MG63 (cell line): ENCODE data around the gene ADAMTS9. TPM values are rescaled to one million over a fixed set of nuclear protein-coding genes. Genes with fewer than 3 reads are reported as not detected.

Source experiments
- DNase-seq: peaks from one replicate; pipeline ENCODE4 v3.0.0-alpha.2; 2020
- H3K27me3 ChIP-seq: fragments of 250-450 bp; sonication (Bioruptor Pico); 2 replicates; pipeline ENCODE4 v1.5.1; 2020; ENCODE audit warnings: mild to moderate bottlenecking, moderate library complexity
- H3K36me3 ChIP-seq: fragments of 250-450 bp; sonication (Bioruptor Pico); 2 replicates; pipeline ENCODE4 v1.5.1; 2020; ENCODE audit warnings: mild to moderate bottlenecking, moderate library complexity
- H3K4me3 ChIP-seq: fragments of 250-450 bp; sonication (Bioruptor Pico); 2 replicates; pipeline ENCODE4 v1.5.1; 2020; ENCODE audit warnings: mild to moderate bottlenecking, moderate library complexity
- H3K9me3 ChIP-seq: fragments of 250-450 bp; sonication (Bioruptor Pico); 2 replicates; pipeline ENCODE4 v1.5.1; 2020; ENCODE audit warnings: mild to moderate bottlenecking, moderate library complexity
- total RNA-seq: library from RNA; depleted of rRNA; stranded (reverse); fragments of >200 nt; shearing (Covaris generic); gene quantifications from 2 replicates; pipeline ENCODE4 v1.2.3, GENCODE V29; 2014; ENCODE audit warnings: low replicate concordance

The ADAMTS9 gene
- total RNA-seq, 1 experiment from 2014 or later, result not detected

GRCh38 chr3:64644483-64644882 is 43.3 kb downstream of the ADAMTS9 start:
- H3K27me3 ChIP-seq, result no peaks in the 10 kb centered on the region

GRCh38 chr3:64642327-64643151 is 45.3 kb downstream of the ADAMTS9 start:
- Histone ChIP-seq H3K36me3 (no peaks in the 10 kb centered on the region), H3K4me3 (no peak overlapping the region), H3K27me3 (no peaks in the 10 kb centered on the region), H3K9me3 (no peaks in the 10 kb centered on the region)
- no peak for DNase-seq

More at GRCh38 chr3:64644483-64644882, 43.3 kb downstream of the ADAMTS9 start:
- DNase-seq, result no peak
- no peak overlapping the region for H3K4me3 ChIP-seq
- no peaks in the 10 kb centered on the region for H3K36me3 ChIP-seq
- no peaks in the 10 kb centered on the region for H3K9me3 ChIP-seq

- Histone ChIP-seq H3K36me3 (no peaks in the 10 kb centered on the region), H3K4me3 (no peak overlapping the region), H3K9me3 (no peaks in the 10 kb centered on the region), H3K27me3 (no peaks in the 10 kb centered on the region)
- no peak for DNase-seq
These were observed 48.8 kb downstream of the ADAMTS9 start for GRCh38 chr3:64638981-64639481.

DNA sequence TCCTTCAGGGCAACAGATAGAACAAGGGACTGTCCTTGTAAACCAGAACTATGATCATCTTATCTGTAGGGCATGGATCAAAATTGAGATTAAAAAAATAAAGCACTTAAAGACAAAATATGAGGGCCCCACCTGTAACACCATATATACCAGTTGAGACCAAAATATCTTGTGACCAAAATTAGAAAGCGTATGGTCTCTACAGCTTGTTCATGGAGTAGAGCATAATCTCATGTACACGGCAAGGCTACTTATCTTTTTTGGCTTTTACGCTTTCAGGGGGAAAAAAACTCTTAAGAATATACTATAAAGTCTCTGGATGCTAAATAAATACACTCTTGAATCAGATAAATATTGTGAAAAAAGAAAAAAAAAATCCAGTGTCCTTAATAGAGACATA is 49.3 kb downstream of the ADAMTS9 start:
- Histone ChIP-seq H3K9me3 (no peaks in the 10 kb centered on the region), H3K36me3 (no peaks in the 10 kb centered on the region), H3K4me3 (no peak overlapping the region), H3K27me3 (no peaks in the 10 kb centered on the region)
- DNase-seq, result no peak

DNA sequence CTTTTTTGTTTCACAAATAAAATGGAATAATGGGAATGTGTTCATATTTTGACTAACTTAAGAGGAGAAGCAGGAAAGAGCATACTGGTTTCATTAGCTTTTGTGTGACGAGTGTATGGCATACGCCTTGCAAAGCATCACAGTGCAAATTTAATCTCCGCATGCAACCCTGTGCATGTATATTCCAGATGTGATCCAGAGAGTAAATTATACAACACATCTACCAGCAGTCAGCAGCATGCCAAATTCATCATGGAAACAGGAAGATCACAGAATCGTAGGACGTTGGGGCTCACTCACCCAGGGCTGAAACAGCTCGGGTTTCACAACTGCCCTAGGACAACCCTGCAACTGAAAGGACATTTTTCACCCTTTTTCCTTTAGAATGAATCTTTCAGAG is 53.4 kb downstream of the ADAMTS9 start:
- no peaks in the 10 kb centered on the region for H3K9me3 ChIP-seq
- no peak for DNase-seq
- H3K36me3 ChIP-seq, result no peaks in the 10 kb centered on the region
- no peaks in the 10 kb centered on the region for H3K27me3 ChIP-seq
- H3K4me3 ChIP-seq, result no peak overlapping the region

GRCh38 chr3:64631951-64632350 is 55.8 kb downstream of the ADAMTS9 start:
- no peak for DNase-seq
- H3K36me3 ChIP-seq, result no peaks in the 10 kb centered on the region
- no peak overlapping the region for H3K4me3 ChIP-seq
- no peaks in the 10 kb centered on the region for H3K27me3 ChIP-seq
- H3K9me3 ChIP-seq, result no peaks in the 10 kb centered on the region

DNA sequence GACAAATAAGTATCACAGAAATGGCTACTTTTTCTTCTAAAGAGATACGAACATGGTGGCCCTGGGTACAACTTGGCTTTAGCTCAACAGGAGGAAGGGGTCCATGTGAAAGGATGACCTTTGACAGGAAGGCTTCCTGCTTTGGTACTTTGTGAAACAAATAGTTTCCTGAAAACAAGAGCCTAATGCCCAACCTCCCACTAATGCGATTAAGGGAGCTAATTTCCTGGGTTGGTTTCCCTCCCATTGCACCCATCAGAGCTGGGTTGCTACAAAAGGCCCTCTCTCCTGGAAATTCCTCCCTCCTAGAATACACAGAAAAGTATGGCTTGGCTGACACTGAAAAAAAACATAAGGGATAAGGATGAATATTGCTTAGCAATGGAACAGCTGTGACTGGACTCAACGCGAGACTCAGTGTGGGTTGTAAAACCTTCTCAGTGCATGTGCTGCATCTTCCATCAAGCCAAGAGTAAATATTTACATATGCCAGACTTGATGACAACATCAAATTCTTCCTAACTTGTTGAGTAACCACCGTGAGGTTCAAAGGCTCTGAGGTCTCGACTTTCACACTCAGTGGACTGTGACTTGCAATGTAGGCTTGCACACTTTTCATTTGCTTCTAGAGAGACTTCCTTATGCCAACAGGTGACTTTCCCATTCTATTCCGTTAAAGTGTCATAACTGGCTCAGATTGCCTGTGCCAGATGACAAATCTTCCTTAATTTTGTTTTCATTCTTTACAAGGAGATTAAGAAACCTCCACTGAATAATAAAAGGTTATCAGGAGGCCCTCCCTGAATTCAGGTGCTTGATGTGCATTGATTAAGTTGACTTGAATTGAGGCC is 60.1 kb downstream of the ADAMTS9 start:
- no peak for DNase-seq
- no peak overlapping the region for H3K4me3 ChIP-seq
- no peaks in the 10 kb centered on the region for H3K9me3 ChIP-seq

GRCh38 chr3:64627042-64627441 is 60.8 kb downstream of the ADAMTS9 start:
- Histone ChIP-seq H3K4me3 (no peak overlapping the region), H3K9me3 (no peaks in the 10 kb centered on the region), H3K27me3 (no peaks in the 10 kb centered on the region), H3K36me3 (no peaks in the 10 kb centered on the region)
- no peak for DNase-seq

More for the DNA sequence above, 60.1 kb downstream of the ADAMTS9 start:
- Histone ChIP-seq H3K27me3 (no peaks in the 10 kb centered on the region), H3K36me3 (no peaks in the 10 kb centered on the region)

GRCh38 chr3:64625381-64625780 is 62.4 kb downstream of the ADAMTS9 start:
- no peaks in the 10 kb centered on the region for H3K9me3 ChIP-seq
- no peaks in the 10 kb centered on the region for H3K36me3 ChIP-seq
- no peak overlapping the region for H3K4me3 ChIP-seq
- DNase-seq, result no peak
- no peaks in the 10 kb centered on the region for H3K27me3 ChIP-seq

DNA sequence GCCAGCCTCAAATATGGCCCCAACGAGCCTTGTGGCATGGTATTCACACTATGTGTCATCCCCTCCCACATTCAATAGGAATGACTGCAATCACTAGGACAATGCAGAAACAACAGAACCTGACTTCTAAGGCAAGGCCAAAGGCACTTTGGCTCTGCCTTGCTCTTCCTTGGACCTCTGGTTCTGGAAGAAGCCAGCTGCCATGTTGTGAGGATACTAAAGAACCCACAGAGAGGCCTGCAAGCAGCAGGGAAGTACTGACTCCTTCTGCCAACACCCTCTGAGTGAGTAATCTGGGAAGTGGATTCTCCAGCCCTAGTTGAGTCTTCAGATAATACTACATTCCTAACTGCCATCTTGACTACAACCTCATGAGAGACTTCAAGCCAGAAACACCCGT is 64.7 kb downstream of the ADAMTS9 start:
- DNase-seq, result no peak
- Histone ChIP-seq H3K9me3 (no peaks in the 10 kb centered on the region), H3K36me3 (no peaks in the 10 kb centered on the region), H3K27me3 (no peaks in the 10 kb centered on the region), H3K4me3 (no peak overlapping the region)

DNA sequence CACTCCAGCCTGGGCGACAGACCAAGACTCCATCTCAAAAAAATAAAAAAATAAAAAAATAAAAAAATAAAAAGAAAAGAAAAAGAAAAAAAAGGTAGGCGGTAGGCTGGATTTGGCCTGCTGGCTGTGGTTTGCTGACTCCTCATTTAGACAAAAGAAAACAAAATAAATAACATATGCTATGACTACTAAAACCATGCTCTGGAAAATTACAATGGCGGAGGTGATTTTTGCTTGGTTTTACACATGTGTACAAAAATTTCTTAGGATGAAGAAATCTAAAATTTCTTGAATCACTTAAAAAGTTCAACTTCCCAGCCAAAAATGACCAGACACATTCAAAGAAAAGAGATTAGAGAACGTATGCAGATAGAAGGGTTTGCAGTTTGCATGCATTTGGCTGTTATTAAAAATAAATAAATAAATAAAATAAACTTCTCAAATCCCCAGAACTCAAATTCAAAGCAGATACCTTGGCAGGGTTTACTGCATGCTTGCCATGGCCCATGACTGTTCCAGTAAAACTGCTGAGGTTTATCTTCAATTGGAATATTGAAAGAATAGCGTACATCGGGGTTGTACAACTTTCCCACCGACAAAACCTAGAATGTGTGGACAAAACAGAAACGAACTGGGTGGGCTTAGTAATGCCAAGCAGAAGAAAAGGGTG is 65.9 kb downstream of the ADAMTS9 start:
- Histone ChIP-seq H3K9me3 (no peaks in the 10 kb centered on the region), H3K27me3 (no peaks in the 10 kb centered on the region), H3K36me3 (no peaks in the 10 kb centered on the region), H3K4me3 (no peak overlapping the region)
- DNase-seq, result no peak

DNA sequence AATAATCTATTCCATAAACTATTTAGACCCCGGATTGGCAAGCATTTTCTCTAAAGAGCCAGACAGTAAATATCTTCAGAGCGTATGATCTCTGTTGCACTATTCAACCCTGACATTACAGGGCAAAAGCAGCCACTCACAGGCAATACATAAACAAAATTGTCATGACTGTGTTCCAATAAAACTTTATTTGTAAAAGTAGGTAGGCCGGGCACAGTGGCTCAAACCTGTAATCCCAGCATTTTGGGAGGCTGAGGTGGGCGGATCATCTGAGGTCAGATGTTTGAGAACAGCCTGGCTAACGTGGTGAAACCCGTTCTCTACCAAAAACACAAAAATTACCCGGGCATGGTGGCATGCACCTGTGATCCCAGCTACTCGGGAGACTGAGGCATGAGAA is 66.5 kb downstream of the ADAMTS9 start:
- Histone ChIP-seq H3K9me3 (no peaks in the 10 kb centered on the region), H3K36me3 (no peaks in the 10 kb centered on the region), H3K4me3 (no peak overlapping the region), H3K27me3 (no peaks in the 10 kb centered on the region)
- DNase-seq, result no peak

GRCh38 chr3:64620020-64620419 is 67.8 kb downstream of the ADAMTS9 start:
- Histone ChIP-seq H3K4me3 (no peak overlapping the region), H3K9me3 (no peaks in the 10 kb centered on the region), H3K27me3 (no peaks in the 10 kb centered on the region), H3K36me3 (no peaks in the 10 kb centered on the region)
- no peak for DNase-seq

DNA sequence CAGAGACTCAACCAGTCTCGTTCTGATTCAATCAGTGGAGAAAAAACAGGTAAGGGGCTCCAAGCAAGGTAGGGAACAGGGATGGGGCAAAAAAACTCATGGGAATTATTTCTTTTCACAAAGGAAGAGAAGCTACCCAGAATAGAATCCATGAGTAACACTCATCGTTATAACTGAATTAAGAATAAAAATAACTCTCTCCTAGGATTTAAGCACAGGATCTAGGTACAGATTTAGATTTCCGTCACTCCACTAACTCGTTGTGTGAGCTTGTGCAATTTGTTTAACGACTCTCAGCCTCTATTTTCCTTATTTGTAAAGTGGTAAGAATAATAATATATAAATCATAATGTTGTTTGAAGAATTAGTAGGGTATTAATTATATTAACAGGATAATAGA is 68.6 kb downstream of the ADAMTS9 start:
- H3K27me3 ChIP-seq, result no peaks in the 10 kb centered on the region
- H3K9me3 ChIP-seq, result no peaks in the 10 kb centered on the region
- no peaks in the 10 kb centered on the region for H3K36me3 ChIP-seq
- H3K4me3 ChIP-seq, result no peak overlapping the region
- no peak for DNase-seq

DNA sequence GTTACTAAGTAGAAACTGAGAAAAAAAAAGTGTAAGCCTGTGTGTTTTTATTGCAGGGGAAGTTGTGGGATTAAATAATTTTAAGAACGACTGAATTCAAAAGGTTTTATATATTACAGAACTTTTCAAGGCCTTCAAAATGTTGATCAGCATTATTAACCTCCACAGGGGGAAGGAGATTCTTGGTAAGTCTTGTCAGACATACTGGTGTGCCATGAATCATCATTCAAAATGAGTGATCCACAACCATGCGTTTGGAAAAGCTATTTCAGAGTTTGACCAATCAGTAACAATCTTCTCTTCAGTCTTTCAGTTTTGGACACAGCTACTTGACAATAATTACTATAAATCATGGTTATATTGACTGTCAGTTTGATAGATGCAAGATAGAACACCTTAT is 70.2 kb downstream of the ADAMTS9 start:
- Histone ChIP-seq H3K36me3 (no peaks in the 10 kb centered on the region), H3K27me3 (no peaks in the 10 kb centered on the region), H3K9me3 (no peaks in the 10 kb centered on the region), H3K4me3 (no peak overlapping the region)
- DNase-seq, result no peak

DNA sequence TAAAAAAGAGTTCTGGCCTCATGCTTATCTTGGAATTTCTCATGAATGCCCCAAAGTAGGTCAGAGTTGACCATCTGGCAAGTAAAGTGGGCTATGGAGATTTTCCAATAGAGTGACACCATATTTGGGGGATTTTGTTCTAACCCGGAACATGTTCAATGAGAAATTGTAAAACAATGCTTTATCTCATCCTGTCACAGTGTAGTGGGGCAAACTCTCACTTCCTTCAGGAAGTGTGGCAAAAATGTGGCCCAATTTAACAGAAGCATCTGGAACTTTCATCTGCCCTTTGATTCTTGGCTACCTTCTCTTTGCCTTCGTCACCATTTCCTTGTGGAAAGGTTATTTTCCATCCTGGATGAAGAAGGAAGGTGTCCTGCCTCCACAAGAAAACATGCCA is 70.8 kb downstream of the ADAMTS9 start:
- H3K36me3 ChIP-seq, result no peaks in the 10 kb centered on the region
- H3K27me3 ChIP-seq, result no peaks in the 10 kb centered on the region
- H3K9me3 ChIP-seq, result no peaks in the 10 kb centered on the region
- no peak for DNase-seq
- no peak overlapping the region for H3K4me3 ChIP-seq

DNA sequence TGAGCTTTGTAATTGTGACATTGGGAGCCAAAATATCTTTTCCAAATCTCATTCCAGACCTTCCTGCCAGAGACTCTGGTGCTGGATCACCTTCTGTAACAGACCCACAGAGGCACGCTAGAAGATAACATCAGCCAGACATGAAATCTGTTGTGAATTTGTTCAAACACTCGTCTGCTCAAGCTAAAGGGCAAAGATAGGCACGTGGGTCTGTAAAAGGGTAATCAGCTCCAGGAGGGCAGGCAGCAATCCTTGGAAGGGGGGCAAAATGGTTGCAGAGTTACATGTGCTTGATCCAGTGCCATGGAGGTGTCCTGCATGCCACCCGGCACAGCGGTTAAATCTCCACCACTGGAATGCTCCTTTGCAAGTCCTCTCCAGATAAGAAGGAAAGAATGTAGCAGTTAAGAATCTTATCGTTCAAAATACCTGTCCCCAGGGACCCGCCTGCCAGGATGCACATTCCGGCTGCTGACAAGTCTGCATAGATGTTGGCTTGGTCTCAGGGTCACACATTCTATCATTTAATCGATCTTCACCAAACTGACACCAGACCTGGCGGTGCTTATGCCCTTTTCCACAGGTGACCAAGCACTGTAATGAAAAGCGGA is 74.8 kb downstream of the ADAMTS9 start:
- H3K4me3 ChIP-seq, result no peak overlapping the region
- no peaks in the 10 kb centered on the region for H3K36me3 ChIP-seq
- H3K9me3 ChIP-seq, result no peaks in the 10 kb centered on the region
- H3K27me3 ChIP-seq, result no peaks in the 10 kb centered on the region
- DNase-seq, result no peak
